Measurements from ENCODE around the gene KCNIP1.

DNA sequence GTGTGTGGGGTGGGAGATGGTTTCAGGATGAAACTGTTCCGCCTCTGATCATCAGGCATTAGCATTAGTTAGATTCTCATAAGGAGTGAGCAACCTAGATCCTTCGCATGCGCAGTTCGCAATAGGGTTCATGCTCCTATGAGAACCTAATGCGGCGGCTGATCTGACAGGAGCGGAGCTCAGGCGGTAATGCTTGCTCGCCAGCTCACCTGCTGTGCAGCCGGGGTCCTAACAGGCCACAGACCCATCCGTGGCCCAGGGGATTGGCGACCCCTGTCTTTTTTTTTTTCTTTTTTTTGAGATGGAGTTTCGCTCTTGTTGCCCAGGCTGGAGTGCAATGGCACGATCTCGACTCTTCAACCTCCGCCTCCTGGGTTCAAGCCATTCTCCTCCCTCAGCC lies 119.1 kb downstream of the KCNIP1 start:
- TF ChIP-seq CTCF (IDR thresholded peaks at IDR 0.05) (no peak), POLR2AphosphoS5 (IDR thresholded peaks at IDR 0.05) (no peak), EP300 (IDR thresholded peaks at IDR 0.05) (no peak), POLR2A (IDR thresholded peaks at IDR 0.05) (no peak)

Data from gastroesophageal sphincter (tissue), 3 donors.